Hematopoietic multipotent progenitor cell treated with erythropoietin and hydrocortisone succinate and interleukin-3 and kit ligand, for 17 days (in vitro differentiated cells): ENCODE measurements around the gene FGF3.
"Not testable (repeated sequence)": the region's sequence is repeated elsewhere in the genome, so short reads cannot be mapped to it uniquely, and the experiment has no call there.

ENCODE experiments used
- DNase-seq: peaks from one replicate; pipeline ENCODE4 v3.0.0-alpha.2; 2015; ENCODE audit warnings: low spot score

The FGF3 gene

GRCh38 chr11:69765498-69765995 is 53.7 kb downstream of the FGF3 start:
- no peak for DNase-seq

GRCh38 chr11:69764918-69765317 is 54.3 kb downstream of the FGF3 start:
- DNase-seq: not testable (repeated sequence)

- no peak for DNase-seq
These were observed 58.9 kb downstream of the FGF3 start for GRCh38 chr11:69760319-69760718.
